ENCODE measurements around the gene GPRC6A.

GRCh38 chr6:116876635-116877611, 48.0 kb upstream of the GPRC6A start, which contains the start of gene RFX6:
- no peak for TF ChIP-seq CTCF (IDR thresholded peaks at IDR 0.05 in 2 of 3, conservative IDR thresholded peaks at IDR 0.05 in 1 of 3; ENCODE audit: control insufficient read depth in 2 of 3, extremely low read depth in 1 of 3, insufficient read depth in 1 of 3, low read depth in 3 of 3, low read length in 3 of 3)
- no peak for TF ChIP-seq EP300 (IDR thresholded peaks at IDR 0.05; ENCODE audit: borderline replicate concordance in 1 of 2, control insufficient read depth in 1 of 2, low read depth in 2 of 2, low read length in 2 of 2)
- TF ChIP-seq IKZF1 (conservative IDR thresholded peaks at IDR 0.05): no peak
- no peak for TF ChIP-seq CHD1 (IDR thresholded peaks at IDR 0.05; ENCODE audit: low read depth, low read length)
- TF ChIP-seq ZSCAN29 (IDR thresholded peaks at IDR 0.05): no peak
